ENCODE measurements around the gene DUSP22.

DNA sequence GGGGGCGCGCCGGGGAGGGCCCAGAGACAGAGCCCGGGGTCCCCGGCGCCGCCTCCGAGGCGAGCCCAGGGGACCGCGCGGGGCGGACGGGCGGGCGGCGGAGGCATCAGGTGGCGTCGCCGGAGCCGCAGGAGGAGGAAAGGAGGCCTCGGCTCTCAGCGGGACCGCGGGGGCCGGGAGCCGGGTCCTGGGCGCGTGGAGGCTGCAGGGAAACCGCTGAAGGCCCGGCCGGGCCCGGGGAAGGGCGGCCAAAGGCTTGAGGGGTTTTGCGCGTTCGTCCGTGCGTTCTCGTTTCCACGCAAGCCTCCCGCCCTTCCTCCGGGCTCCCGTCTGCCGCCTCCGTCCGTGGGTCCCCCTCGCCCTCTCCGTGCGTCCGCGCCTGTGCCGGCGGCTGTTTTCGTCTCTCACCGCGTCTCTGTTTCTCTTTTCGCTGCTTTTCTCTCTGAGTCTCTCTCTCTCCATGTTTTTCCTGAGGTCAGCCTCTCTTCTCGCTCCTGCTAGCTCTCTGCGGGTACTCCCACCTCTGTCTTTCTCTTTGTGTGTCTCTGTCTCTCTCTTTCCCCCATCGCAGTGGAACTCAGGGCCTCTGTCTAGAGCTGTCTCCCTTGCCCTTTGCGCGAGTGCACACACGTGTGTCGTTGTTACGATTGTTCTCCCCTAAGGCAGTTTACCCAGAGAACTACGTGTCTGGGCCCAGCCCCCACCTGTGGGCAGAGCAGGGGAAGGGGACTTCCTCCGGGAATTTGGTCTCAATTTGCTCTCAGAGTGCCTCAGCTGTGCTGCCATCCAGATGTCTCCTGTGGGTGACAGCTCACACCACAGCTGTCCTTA is 101.3 kb downstream of the DUSP22 start:
- TF ChIP-seq POLR2A (IDR thresholded peaks at IDR 0.05) (no peak), POLR2AphosphoS5 (IDR thresholded peaks at IDR 0.05) (no peak), CTCF (IDR thresholded peaks at IDR 0.05) (no peak), EP300 (IDR thresholded peaks at IDR 0.05) (no peak)

Data from stomach (tissue), 4 donors.